ENCODE measurements around the gene IL5. TPM values are rescaled to one million over a fixed set of nuclear protein-coding genes. Genes with fewer than 3 reads are reported as not detected.
A peak's percentile ranks its signal among the peaks of the same experiment; 100 is the strongest.
"Not testable (repeated sequence)": the region's sequence is repeated elsewhere in the genome, so short reads cannot be mapped to it uniquely, and the experiment has no call there.

Gene IL5
- total RNA-seq, 1 donor from 2014 or later: 113 TPM

DNA sequence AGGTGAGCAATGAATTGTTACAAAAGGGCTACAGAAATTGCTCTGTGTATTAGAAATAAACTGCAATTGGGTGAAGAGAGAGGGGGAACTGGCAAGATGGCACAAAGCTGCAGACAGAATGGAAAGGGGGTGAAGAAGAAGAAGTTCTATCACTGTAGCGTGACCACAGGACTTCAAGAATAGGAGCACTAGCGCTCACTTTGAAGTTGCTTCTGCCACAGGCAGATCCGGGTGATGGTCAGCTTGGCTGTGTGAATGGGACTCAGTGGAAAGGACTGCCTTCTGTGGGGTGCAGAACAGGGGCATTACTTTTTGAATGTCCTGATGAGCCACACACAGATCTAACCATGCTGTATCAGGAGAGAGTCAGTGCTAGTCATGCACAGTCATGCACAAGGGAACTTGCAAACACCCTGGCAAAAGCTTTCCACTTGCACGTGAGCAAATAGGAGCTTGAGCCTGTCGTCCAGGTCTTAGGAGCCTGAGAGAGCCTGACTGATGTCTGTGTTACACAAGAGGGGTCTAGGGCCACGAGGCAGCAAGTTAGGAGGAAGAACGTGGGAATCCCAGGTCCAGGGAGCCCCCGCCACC is 16.3 kb downstream of the IL5 start:
- peak overlapping the region; percentile 31 for H3K27ac Mint-ChIP-seq
- intact Hi-C loops (cut with micrococcal nuclease): loop anchor here (1.0 to 5.0 kb wide), 4 partner anchors 40 to 293 kb away; no protein-coding TSS in a partner anchor
- H3K9me3 Mint-ChIP-seq: peaks cover 11% of the 10 kb centered on the region
- peaks cover 61% of the 10 kb centered on the region for H3K4me1 Mint-ChIP-seq (ENCODE audit: low read depth)
- H3K27me3 Mint-ChIP-seq (ENCODE audit: low read depth): no peaks in the 10 kb centered on the region
- DNase-seq (ENCODE audit: low spot score): no peak
- no peak overlapping the region for H3K4me3 Mint-ChIP-seq (ENCODE audit: low read depth)
- peaks cover 5% of the 10 kb centered on the region for H3K36me3 Mint-ChIP-seq (ENCODE audit: low read depth)

DNA sequence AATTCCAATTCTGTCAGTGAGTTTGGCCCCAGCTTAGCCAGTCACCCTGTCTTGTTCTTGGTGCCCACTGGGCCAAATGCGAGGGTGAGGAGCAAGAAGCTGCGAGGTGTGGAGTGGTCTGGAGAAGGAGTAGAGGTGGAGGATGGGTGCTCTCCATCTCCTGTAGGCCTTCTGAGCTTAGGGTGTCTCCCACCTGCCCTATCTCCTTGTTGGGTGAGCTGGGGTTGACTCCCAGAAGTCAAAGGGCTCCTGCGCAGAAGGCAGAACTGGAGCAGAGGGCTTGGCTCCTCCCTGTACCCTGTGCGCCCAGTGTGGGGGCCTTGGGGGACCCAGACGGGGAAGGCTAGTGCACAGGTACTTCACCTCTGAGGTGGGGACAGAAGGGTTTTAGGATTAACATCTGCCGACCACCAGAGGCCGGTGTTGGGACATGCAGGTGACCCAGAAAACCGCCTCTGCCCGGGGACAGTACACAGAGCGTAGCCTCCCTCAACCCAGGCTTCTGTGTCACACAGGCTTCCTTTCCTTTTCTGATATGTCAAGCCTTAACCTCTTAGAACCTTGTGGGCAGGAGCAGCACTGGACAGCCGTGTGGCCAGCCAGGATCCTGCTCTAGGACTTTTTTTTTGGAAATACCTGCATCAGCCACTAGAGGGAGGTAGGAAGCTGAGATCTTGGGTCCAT is 16.9 kb downstream of the IL5 start:
- H3K27me3 Mint-ChIP-seq (ENCODE audit: low read depth): no peaks in the 10 kb centered on the region
- peak overlapping the region; percentile 31 for H3K27ac Mint-ChIP-seq
- DNase-seq (ENCODE audit: low spot score): peak; percentile 36
- no peak overlapping the region for H3K4me3 Mint-ChIP-seq (ENCODE audit: low read depth)
- H3K4me1 Mint-ChIP-seq (ENCODE audit: low read depth): peaks cover 54% of the 10 kb centered on the region
- intact Hi-C loops (cut with micrococcal nuclease): loop anchor here (1.0 to 5.0 kb wide), 4 partner anchors 41 to 294 kb away; no protein-coding TSS in a partner anchor
- H3K9me3 Mint-ChIP-seq: peaks cover 11% of the 10 kb centered on the region
- H3K36me3 Mint-ChIP-seq (ENCODE audit: low read depth): peaks cover 5% of the 10 kb centered on the region

DNA sequence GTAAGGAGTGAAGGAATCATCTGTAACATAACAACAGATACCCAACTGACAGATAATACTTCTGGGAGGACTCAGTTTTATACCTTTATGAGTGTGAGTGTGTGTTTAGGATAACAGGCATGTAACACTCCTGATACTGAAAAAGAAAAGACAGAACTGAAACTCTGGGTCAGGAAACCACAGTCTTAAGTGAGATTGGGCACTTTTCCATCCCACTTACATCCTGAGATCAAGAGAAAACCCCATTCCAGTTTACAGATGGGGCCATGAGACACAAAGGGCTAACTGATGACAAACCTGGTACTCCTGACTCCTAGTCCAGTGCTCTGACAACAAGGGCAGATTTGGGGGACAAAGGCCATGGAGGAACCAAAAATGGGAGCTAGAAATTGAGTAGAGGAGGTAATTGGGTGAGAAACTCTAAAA is 18.0 kb downstream of the IL5 start:
- Mint-ChIP-seq H3K36me3 (ENCODE audit: low read depth) (peaks cover 7% of the 10 kb centered on the region), H3K9me3 (peaks cover 19% of the 10 kb centered on the region), H3K4me1 (ENCODE audit: low read depth) (peaks cover 55% of the 10 kb centered on the region), H3K4me3 (ENCODE audit: low read depth) (peak overlapping the region; percentile 51), H3K27me3 (ENCODE audit: low read depth) (no peaks in the 10 kb centered on the region), H3K27ac (peak overlapping the region; percentile 81)
- no peak for DNase-seq (ENCODE audit: low spot score)
- intact Hi-C loops (cut with micrococcal nuclease): loop anchor here (1.0 to 5.0 kb wide), 3 partner anchors 42 to 187 kb away; no protein-coding TSS in a partner anchor

DNA sequence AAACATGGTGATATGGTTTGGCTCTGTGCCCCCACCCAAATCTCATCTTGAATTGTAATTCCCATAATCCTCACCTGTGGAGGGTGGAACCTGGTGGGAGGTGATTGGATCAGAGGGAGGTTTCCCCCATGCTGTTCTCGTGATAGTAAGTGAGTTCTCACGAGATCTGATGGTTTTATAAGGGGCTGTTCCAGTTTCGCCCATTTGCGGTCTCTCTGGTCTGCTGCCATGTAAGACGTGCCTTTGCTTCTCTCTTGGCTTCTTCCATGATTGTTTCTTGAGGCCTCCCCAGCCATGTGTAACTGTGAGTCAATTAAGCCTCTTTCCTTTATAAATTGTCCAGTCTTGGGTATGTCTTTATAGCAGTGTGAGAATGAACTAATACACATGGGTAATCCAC is 18.4 kb downstream of the IL5 start:
- Mint-ChIP-seq H3K27ac (peak overlapping the region; percentile 81), H3K4me3 (ENCODE audit: low read depth) (peak overlapping the region; percentile 51)
- not testable (repeated sequence) for DNase-seq (ENCODE audit: low spot score)

DNA sequence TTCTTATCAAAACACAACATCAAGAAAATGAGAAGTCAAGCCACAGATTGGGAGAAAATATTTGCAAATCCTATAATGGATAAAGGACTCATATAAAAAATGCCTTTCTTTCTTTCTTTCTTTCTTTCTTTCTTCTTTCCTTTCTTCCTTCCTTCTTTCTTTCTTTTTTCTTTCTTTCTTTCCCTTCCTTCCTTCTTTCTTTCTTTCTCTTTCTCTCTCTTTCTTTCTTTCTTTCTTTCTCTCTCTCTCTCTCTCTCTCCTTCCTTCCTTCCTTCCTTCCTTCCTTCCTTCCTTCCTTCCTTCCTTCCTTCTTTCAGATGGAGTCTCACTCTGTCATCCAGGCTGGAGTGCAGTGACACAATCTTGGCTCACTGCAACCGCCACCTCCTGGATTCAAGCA is 21.3 kb downstream of the IL5 start:
- H3K27ac Mint-ChIP-seq; H3K27me3 Mint-ChIP-seq (ENCODE audit: low read depth); H3K36me3 Mint-ChIP-seq (ENCODE audit: low read depth); H3K4me3 Mint-ChIP-seq (ENCODE audit: low read depth); intact Hi-C loops (cut with micrococcal nuclease); DNase-seq (ENCODE audit: low spot score): not testable (repeated sequence)
- Mint-ChIP-seq H3K4me1 (ENCODE audit: low read depth) (peaks cover 39% of the 10 kb centered on the region), H3K9me3 (peaks cover 22% of the 10 kb centered on the region)

More for the DNA sequence above, 18.4 kb downstream of the IL5 start:
- Mint-ChIP-seq H3K9me3 (peaks cover 22% of the 10 kb centered on the region), H3K4me1 (ENCODE audit: low read depth) (peaks cover 57% of the 10 kb centered on the region)
- intact Hi-C loops (cut with micrococcal nuclease): loop anchor here (1.0 to 5.0 kb wide), 3 partner anchors 42 to 187 kb away; no protein-coding TSS in a partner anchor
- H3K27me3 Mint-ChIP-seq (ENCODE audit: low read depth); H3K36me3 Mint-ChIP-seq (ENCODE audit: low read depth): not testable (repeated sequence)

DNA sequence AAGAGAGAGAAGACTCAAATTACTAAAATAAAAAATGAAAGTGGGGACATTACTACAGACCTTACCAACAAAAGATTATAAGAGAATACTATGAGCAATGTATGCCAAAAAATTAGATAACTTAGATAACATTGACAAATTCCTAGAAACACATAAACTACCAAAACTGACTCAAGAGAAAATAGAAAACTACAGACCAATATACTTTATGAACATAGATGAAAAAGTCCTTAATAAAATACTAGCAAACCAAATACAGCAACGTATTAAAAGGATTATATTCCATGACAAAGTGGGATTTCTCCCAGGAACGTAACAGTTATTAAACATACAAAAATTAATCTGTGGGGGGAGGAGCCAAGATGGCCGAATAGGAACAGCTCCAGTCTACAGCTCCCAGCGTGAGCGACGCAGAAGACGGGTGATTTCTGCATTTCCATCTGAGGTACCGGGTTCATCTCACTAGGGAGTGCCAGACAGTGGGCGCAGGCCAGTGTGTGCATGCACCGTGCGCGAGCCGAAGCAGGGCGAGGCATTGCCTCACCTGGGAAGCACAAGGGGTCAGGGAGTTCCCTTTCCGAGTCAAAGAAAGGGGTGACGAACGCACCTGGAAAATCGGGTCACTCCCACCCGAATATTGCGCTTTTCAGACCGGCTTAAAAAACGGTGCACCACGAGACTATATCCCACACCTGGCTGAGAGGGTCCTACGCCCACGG is 29.5 kb downstream of the IL5 start:
- DNase-seq (ENCODE audit: low spot score); H3K36me3 Mint-ChIP-seq (ENCODE audit: low read depth); intact Hi-C loops (cut with micrococcal nuclease); H3K27me3 Mint-ChIP-seq (ENCODE audit: low read depth); H3K4me3 Mint-ChIP-seq (ENCODE audit: low read depth); H3K4me1 Mint-ChIP-seq (ENCODE audit: low read depth); H3K27ac Mint-ChIP-seq: not testable (repeated sequence)
- peaks cover 16% of the 10 kb centered on the region for H3K9me3 Mint-ChIP-seq

DNA sequence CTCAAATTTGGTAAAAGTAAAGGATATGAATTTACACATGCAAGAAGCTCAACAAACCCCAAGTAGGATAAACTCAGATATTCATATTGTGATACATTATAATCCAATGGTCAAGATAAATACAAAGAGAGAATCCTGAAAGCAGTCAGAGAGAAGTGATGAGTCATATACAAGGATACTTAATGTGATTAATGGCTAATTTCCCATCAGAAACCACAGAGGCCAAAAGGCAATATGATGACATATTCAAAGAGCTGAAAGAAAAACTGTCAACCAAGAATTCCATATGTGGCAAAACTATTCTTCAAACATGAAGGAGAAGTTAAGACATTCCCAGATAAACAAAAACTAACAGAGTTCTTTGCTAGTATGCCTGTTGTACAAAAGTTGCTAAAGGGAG is 33.2 kb downstream of the IL5 start:
- Mint-ChIP-seq H3K27me3 (ENCODE audit: low read depth) (peaks cover 14% of the 10 kb centered on the region), H3K9me3 (peaks cover 16% of the 10 kb centered on the region), H3K4me3 (ENCODE audit: low read depth) (no peak overlapping the region), H3K4me1 (ENCODE audit: low read depth) (peaks cover 17% of the 10 kb centered on the region), H3K27ac (no peak overlapping the region), H3K36me3 (ENCODE audit: low read depth) (peaks cover 6% of the 10 kb centered on the region)
- DNase-seq (ENCODE audit: low spot score): no peak
- intact Hi-C loops (cut with micrococcal nuclease): no loop called here

DNA sequence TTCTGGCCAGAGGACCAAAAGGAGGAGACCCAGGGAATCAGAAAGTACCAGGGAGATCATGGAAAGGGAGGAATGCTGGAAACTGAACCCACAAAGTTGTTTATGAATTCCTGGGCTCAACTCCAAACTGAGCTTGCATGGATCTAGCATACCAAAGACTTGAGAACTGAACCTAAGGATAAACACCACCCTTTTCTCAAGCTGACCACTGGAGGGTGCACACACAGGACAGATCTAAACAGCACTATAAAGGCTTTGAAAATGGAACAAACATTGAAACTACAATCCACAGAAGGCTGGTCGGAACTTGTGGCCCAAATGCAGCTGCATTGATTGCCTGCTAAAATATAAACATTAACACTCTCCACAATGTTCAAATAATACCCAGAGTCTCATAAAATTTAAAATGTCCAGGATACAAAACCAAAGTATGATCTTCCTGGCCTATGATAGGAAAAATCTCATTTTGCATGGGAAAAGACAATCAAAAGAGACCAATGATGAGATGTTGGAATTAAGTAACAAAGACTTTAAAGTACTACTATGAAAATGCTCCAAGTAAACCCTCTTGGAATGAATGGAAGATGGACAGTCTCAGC is 37.1 kb downstream of the IL5 start:
- intact Hi-C loops (cut with micrococcal nuclease): loop anchor here (5.0 kb wide), 2 partner anchors 206 to 316 kb away; no protein-coding TSS in a partner anchor
- Mint-ChIP-seq H3K27me3 (ENCODE audit: low read depth) (peaks cover 14% of the 10 kb centered on the region), H3K9me3 (no peaks in the 10 kb centered on the region), H3K4me3 (ENCODE audit: low read depth) (no peak overlapping the region), H3K36me3 (ENCODE audit: low read depth) (no peaks in the 10 kb centered on the region), H3K4me1 (ENCODE audit: low read depth) (peaks cover 19% of the 10 kb centered on the region), H3K27ac (no peak overlapping the region)
- no peak for DNase-seq (ENCODE audit: low spot score)

DNA sequence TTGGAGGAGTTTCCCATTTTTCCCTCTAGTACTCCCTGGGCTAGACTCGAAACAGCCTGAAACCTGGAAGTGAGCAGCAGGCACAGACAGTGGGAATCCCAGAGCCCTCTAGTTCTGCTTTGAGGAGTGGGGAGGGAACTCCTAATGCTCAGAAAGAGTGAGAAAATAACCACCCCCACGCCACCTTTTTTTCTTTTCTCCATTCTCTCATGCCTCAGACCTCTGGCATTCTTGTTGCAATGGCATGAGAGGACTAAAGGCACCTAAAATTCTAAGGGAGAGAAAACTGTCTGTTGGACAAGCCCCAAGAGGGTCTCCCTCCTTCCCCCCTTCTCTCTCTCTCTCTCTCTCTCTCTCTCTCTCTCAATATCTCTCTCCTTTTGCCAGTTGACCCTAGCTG is 37.7 kb downstream of the IL5 start:
- Mint-ChIP-seq H3K4me1 (ENCODE audit: low read depth) (peaks cover 21% of the 10 kb centered on the region), H3K9me3 (no peaks in the 10 kb centered on the region), H3K4me3 (ENCODE audit: low read depth) (no peak overlapping the region), H3K36me3 (ENCODE audit: low read depth) (no peaks in the 10 kb centered on the region), H3K27me3 (ENCODE audit: low read depth) (peaks cover 14% of the 10 kb centered on the region), H3K27ac (no peak overlapping the region)
- DNase-seq (ENCODE audit: low spot score): no peak
- intact Hi-C loops (cut with micrococcal nuclease): loop anchor here (5.0 kb wide), 2 partner anchors 207 to 317 kb away; no protein-coding TSS in a partner anchor

DNA sequence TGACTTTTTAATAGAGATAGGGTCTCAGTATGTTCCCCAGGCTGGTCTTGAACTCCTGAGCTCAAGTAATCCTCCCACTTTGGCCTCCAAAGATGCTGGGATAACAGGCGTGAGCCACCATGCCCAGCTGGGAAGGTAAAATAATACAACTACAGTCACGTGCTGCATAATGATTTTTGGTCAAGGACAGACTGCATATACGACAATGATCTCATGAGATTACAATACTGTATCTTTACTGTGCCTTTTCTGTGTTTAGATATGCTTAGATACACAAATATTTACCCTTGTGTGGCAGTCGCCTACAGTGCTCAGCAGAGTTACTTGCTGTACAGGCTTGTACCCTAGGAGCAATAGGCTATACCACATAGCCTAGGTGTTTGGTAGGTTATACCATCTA is 38.6 kb downstream of the IL5 start:
- Mint-ChIP-seq H3K4me1 (ENCODE audit: low read depth) (peaks cover 21% of the 10 kb centered on the region), H3K4me3 (ENCODE audit: low read depth) (no peak overlapping the region), H3K27ac (no peak overlapping the region), H3K9me3 (no peaks in the 10 kb centered on the region), H3K27me3 (ENCODE audit: low read depth) (peaks cover 12% of the 10 kb centered on the region), H3K36me3 (ENCODE audit: low read depth) (no peaks in the 10 kb centered on the region)
- intact Hi-C loops (cut with micrococcal nuclease): loop anchor here (5.0 kb wide), 2 partner anchors 208 to 318 kb away; no protein-coding TSS in a partner anchor
- DNase-seq (ENCODE audit: low spot score): no peak

DNA sequence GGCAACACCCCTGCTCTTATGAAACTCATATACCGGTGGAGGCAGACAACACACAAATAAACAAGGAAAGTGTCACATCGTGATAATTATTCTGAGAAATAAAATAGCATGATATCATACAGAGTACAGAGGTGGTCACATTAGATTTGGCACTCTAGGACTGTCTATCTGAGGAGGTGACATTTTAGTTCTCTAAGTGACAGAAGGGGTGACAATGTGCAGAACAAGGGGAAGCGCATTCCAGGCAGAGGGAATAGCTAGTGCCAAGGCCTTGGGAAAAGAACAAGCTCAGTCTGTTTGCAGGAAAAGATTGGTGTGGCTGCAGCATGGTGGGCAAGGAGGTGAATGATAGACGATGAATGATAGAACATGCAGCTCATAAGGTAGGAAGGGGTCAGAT is 40.1 kb downstream of the IL5 start:
- Mint-ChIP-seq H3K4me1 (ENCODE audit: low read depth) (peaks cover 18% of the 10 kb centered on the region), H3K27me3 (ENCODE audit: low read depth) (peaks cover 10% of the 10 kb centered on the region), H3K4me3 (ENCODE audit: low read depth) (no peak overlapping the region), H3K9me3 (no peaks in the 10 kb centered on the region), H3K36me3 (ENCODE audit: low read depth) (no peaks in the 10 kb centered on the region), H3K27ac (no peak overlapping the region)
- intact Hi-C loops (cut with micrococcal nuclease): no loop called here
- no peak for DNase-seq (ENCODE audit: low spot score)
